GM19455 (cell line): ENCODE results near the gene SMIM5.
A peak's percentile ranks its signal among the peaks of the same experiment; 100 is the strongest.
"Not testable (repeated sequence)": the region's sequence is repeated elsewhere in the genome, so short reads cannot be mapped to it uniquely, and the experiment has no call there.

Experiments
- ATAC-seq: cut with Tn5 transposase; IDR thresholded peaks from one replicate; pipeline ENCODE4 v1.9.1; 2021; ENCODE audit not compliant: unreplicated experiment

The SMIM5 gene

DNA sequence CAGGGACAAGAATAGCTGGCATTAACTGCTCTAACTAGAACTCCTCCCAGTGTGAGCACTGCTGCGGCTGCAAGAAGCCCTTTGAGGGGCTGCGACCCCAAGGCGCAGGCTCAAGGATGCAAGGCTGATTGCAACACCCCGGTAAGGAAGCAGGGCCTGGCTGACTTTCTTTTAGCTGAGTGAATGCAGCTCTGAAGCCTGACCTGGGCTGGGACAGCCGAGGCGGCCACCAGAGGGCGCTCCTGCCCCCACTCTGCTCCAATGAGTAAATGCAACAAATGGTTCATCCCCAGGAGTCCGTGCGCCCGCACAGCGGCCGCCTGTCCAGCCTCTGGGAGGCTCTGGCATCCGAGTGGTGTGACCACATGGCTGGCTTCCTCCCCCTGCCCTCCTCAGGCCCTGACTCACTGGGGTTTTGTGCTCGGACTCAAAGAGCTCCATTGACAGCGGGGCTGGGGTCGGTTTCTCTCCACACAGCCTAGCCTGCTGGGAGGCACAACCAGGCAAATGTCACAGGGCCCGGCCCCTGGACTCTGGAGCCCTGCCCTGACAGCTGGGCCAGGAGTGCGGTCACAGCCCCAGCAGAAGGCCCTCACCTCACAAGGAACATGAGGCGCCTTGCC, at the start of gene SMIM5:
TSS of gene SMIM5 (plus strand) at position 572 of the 623 bp plus-strand sequence. CDS start 6,768 bp downstream, outside the sequence.
- ATAC-seq, result peak; percentile 63

- no peak for ATAC-seq
Observed at GRCh38 chr17:75584849-75585175, 48.4 kb upstream of the SMIM5 start.

DNA sequence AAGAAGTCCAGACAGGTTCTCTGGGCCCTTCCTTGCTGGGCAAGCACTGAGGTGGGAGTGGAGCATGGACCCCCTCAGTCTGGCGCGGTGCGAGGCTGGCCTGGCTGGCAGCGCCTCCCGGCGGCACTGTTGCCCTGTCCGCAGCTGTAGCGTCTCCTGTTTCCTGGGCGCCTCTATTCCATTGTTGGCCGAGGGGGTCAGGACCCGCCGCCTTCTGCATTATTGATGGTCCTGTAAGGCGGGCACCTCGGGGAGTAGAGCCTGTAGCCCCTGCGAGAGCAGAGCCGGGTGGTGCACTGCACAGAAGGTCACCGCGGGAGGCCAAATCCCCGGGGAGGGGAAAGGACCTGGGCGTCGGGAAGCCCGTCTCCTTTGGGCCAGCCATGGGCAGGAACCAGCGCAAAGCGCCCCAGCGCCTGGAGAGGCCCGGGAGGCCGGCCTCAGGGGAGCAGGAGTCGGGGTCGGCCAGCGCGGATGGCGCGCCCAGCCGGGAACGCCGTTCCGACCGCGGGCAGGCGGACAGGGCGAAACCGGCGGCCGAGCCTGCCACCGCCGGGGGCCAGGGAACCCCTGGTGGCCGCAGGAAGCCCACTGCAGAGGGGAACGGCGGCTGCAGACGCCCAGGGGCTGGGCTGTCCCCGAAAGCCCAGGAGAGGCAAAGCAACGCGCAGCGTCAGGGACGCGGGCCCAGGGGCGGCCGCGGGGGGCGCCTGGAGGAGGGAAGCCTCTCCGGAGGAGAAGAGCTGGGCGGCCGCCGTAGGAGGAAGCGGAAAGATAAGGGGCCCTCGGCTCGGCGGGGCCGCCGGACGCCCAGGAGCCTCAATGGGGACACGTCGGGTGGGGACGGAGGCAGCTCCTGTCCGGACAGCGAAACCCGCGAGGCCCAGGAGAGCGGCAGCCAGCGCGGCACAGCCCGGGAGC, 45.3 kb upstream of the SMIM5 start, which contains the start of gene MYO15B:
TSS of gene MYO15B (plus strand) at position 126 of the 921 bp plus-strand sequence. CDS start at position 384, 258 bp downstream.
- ATAC-seq, result no peak

DNA sequence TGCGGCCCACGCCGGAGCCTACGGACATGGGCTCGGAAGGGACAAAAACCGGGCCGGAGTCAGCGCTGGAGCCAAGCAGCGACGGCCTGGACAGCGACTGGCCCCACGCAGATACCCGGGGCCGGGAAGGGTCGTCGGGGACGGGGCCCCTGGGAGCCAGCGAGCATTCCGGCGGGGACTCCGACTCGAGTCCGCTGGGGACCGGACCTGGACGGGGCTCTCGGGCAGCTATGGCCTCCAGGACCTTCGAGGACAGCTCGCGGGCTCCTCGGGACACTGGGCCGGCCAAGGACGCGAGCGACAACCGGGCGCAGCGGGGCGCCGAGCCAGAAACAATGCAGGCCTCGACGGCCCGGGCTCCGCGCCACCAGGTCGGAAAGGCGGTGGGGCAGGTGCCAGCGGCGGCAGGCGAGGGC, 44.6 kb upstream of the SMIM5 start:
- ATAC-seq, result no peak

DNA sequence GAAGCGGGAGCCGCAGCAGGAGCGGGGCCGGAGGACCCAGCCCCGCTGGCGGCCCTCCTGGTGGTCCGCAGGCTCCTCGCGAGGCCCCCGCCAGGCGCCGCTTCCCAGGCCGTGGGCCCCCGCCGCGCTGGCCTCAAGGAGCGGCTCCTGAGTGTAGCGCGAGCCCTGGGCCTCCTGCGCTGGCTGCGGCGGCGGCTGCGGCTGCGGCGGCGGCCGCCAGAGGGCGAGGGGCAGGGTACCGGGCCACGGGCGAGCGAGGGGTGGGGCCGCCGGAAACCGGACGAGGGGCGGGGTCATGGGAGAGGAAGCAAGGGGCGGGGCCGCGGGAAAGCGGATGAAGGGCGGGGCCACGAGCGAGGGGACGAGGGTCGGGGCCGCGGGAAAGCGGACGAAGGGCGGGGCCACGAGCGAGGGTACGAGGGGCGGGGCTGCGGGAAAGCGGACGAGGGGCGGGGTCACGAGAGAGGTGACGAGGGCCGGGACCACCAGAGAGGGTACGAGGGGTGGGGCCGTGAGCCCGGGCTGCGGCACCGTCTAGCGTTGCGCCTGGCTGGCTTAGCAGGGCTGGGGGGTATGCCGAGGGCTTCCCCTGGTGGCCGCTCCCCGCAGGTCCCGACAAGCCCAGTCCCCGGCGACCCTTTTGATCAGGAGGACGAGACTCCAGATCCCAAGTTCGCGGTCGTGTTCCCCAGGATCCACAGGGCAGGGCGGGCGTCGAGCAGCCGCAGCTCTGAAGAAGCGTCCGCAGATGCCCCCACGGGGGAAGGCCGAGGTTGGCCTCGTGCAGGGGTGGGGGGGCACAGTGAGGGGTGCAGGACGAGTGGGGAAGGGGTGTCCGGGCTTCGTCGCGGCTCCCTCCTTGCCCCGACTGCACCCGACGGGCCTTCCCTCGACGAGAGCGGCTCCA, 44.0 kb upstream of the SMIM5 start:
- peak; percentile 65 for ATAC-seq

DNA sequence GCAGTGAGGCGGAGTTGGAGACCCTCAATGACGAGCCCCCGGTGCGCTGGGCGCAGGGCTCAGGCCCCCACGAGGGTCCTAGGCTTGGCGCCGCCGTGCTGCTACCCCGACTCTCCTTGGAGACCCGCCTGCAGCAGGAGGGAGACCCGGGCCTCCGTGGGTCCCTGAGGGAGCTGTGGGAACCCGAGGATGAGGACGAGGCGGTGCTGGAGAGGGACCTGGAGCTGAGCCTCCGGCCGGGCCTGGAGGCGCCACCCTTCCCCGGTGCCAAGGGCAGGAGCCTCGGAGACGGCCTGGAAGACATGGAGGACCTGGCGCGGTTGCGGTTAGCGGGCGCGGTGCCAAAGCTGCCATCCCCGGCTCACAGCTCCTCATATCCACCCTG, 43.3 kb upstream of the SMIM5 start:
- ATAC-seq, result no peak

DNA sequence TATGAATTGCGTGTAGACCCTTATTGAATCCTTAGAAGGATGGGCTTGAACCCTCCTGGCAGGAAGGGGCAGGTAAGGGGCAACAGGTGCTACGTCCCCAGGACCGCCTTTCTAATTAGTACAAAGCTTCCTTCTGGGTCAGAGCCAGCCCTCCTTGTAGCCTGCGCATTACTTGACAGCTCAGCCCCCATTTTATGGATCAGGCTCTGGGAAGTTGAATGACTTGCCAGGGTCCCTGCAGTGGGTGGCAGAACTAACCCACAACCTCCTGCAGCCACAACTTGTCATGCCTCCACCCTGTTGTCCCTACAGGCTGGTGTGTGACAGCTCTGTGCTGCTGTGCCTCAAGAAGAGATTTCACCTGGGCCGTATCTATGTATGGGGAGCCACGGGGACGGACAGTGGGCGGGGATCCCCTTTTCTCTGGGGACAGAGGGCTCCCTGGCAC, 42.9 kb upstream of the SMIM5 start:
- no peak for ATAC-seq

DNA sequence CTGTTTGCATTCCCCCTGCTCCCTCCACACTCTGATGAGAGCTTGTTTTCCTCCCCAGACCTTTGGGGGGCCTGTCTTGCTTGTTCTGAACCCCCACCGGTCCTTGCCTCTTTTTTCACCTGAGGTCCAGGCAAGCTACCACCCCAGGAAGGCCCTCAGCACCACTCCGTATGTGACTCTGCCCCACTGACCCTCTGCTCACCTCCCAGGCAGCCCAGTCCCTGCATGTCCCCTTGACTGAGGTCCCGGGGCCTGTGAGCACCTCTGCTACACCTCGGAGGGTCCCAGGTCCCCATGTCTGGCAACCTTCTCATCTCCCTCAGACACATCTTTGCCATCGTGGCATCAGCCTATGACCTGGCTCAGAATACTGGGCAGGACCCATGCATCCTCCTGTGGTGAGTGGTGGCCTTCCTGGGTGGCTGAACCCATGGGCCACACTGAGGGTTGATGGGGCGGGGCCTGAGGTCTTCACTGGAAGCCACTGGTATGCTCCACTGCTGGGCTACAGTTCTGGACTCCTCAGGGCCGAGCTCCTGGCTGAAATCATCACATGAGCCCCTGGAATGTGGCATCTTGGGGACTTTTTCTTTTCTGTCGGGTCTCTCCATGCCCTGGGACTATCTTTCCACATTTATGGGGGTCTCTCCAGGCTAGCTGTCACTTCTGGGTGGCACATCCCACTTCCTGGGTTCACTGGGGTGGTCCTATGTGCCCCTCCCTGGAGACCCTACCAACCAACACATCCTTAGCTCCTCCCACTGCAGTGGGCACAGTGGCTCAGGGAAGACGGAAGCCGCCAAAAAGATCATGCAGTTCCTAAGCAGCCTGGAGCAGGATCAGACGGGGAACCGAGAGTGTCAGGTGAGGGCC, 42.1 kb upstream of the SMIM5 start:
- ATAC-seq, result no peak

- ATAC-seq, result no peak
Observed at GRCh38 chr17:75591722-75592302, 41.4 kb upstream of the SMIM5 start.

DNA sequence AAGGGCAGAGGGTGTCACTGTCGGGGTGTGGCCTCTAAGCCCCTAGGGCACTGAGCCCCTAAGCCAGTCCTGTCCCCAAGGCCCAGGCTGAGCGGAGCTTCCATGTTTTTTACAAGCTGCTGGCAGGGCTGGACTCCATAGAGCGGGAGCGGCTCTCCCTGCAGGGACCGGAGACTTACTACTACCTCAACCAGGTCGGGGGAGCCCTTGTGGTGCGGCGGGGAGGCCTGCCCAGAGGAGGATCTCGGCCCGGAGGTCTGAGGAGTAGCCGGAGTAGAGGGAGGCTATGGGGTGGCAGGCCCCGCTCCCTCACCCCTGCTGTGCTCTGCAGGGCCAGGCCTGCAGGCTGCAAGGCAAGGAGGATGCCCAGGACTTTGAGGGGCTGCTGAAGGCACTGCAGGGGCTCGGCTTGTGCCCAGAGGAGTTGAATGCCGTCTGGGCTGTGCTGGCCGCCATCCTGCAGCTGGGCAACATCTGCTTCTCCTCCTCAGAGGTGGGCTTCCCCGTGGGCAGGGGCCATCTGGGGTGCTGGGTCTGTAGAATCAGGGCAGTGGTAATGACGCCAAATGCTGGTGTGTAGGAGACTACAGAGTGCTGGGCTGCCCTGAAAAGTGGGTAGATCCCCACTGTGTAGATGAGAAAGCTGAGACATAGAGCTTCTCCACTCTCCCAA, 40.8 kb upstream of the SMIM5 start:
- no peak for ATAC-seq

DNA sequence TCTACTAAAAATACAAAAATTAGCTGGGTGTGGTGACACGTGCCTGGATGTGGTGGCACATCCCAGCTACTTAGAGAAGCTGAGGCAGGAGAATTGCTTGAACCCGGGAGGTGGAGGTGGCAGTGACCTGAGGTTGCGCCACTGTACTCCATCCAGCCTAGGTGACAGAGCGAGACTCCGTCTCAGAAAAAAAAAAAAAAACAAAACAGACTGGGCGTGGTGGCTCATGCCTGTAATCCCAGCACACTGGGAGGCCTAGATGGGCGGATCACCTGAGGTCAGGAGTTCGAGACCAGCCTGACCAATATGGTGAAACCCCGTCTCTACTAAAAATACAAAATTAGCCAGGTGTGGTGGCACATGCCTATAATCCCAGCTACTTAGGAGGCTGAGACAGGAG, 39.8 kb upstream of the SMIM5 start:
- ATAC-seq, result not testable (repeated sequence)

GRCh38 chr17:75594499-75595283, 38.5 kb upstream of the SMIM5 start:
- no peak for ATAC-seq

- no peak for ATAC-seq
Observed at GRCh38 chr17:75595284-75595919, 37.8 kb upstream of the SMIM5 start.

- ATAC-seq, result no peak
Observed at GRCh38 chr17:75595920-75596313, 37.3 kb upstream of the SMIM5 start.

DNA sequence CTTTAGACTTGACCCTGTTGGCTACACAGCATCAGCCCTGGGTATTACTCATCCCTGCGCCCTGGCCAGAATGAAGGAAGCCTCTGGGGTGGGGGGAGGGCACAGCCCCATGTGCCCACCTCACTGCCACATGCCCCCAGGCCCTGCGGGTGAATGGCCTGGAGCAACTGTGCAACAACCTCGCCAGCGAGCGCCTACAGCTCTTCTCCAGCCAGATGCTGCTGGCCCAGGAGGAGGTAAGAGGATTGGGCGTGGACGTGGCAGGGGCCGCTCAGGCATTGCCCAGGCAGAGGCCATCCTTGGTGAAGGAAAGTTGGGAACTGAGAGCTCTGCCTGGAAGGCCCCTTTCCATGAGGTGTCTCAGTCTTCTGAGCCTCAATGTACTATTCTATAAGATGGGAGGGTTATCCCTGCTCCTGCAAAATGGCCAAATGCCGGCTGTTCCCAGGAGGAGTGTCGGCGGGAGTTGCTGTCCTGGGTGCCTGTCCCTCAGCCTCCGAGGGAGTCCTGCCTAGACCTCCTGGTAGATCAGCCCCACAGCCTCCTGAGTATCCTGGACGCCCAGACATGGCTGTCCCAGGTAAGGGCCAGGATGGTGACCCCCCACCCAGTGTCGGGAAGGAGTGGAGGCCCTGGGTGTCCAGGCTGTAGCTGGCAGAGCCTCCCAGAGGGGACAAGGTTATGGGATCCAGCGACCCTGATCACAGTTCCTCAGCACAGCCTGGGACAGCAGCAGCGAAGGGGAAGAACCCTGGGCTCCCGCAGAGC, 36.7 kb upstream of the SMIM5 start:
- no peak for ATAC-seq

DNA sequence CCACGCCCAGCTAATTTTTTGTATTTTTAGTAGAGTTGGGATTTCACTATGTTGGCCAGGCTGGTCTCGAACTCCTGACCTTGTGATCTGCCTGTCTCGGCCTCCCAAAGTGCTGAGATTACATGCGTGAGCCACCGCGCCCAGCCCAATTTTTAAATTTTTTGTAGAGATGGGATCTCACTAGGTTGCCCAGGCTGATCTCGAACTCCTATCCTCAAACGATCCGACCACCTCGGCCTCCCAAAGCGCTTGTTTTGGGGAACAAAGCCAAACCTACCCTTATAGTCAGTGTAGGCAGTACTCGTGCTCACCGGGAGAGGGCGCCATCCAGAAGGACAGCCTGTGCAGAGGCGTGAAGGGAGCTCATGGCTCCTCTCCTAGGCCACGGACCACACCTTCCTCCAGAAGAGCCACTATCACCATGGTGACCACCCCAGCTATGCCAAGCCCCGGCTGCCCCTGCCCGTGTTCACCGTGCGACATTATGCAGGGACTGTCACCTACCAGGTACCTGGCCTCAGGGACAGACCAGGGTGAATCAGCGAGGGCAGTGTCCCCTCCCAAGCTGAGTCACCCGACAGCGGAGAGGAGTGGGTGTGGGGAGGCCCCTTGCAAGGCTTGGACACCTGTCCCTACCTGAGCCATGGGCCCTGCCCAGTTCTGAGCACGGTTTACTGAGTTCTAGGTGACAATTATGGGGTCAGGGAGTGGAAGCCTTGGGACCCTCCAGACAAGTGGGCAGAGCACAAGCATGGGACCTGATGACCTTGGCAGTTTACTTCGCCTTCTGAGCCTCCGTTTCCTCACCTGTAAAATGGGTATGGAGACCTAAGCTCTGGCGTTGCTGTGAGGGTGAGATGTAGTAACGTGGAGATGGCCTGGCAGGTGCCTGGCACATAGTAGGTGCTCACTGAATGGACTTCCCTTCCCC, 31.9 kb upstream of the SMIM5 start:
- ATAC-seq, result no peak
